PFSK-1 (cell line): Measurements from ENCODE around the gene BMAL2.

Source experiments
- FOXP2 ChIP-seq: optimal IDR thresholded peaks from 2 replicates; pipeline ENCODE3; 2011; ENCODE audit warnings: borderline replicate concordance, control low read depth, inconsistent platforms; ENCODE audit not compliant: insufficient read depth; ENCODE audit errors: extremely low read length, extremely low read depth
- POLR2AphosphoS5 ChIP-seq: IDR thresholded peaks from 2 replicates; pipeline ENCODE4 v1.6.1; 2012; ENCODE audit warnings: low read depth, mild to moderate bottlenecking, control low read depth, low read length, moderate library complexity
- REST ChIP-seq, 2 experiments: IDR thresholded peaks; 2 replicates each; pipeline versions ENCODE4 v1.6.1 to v1.8.0; 2011 to 2012; ENCODE audit warnings: low read depth in 2 of 2, low read length in 2 of 2, control low read depth in 1 of 2, inconsistent platforms in 1 of 2, mild to moderate bottlenecking in 1 of 2, moderate library complexity in 1 of 2; ENCODE audit not compliant: insufficient read depth in 1 of 2
- SIN3A ChIP-seq: IDR thresholded peaks from 2 replicates; pipeline ENCODE4 v1.6.1; 2012; ENCODE audit warnings: mild to moderate bottlenecking, low read length, moderate library complexity, borderline replicate concordance; ENCODE audit not compliant: insufficient read depth
- TAF1 ChIP-seq: IDR thresholded peaks from 2 replicates; pipeline ENCODE4 v1.6.1; 2012; ENCODE audit warnings: low read length, control low read depth, borderline replicate concordance; ENCODE audit not compliant: insufficient read depth

Gene BMAL2

GRCh38 chr12:27333403-27334009 is 870 bp downstream of the BMAL2 start:
- TF ChIP-seq TAF1, result no peak
- TF ChIP-seq POLR2AphosphoS5, result no peak
- TF ChIP-seq SIN3A, result no peak
- no peak for TF ChIP-seq FOXP2
- TF ChIP-seq REST (IDR thresholded peaks at IDR 0.05; ENCODE audit: insufficient read depth in 1 of 2, low read depth in 2 of 2, low read length in 2 of 2), result no peak

GRCh38 chr12:27334042-27334720 is 1.5 kb downstream of the BMAL2 start:
- TF ChIP-seq REST (IDR thresholded peaks at IDR 0.05; ENCODE audit: insufficient read depth in 1 of 2, low read depth in 2 of 2, low read length in 2 of 2) (no peak), FOXP2 (no peak), SIN3A (no peak), POLR2AphosphoS5 (no peak), TAF1 (no peak)

- TF ChIP-seq TAF1, result no peak
- TF ChIP-seq POLR2AphosphoS5, result no peak
- no peak for TF ChIP-seq FOXP2
- TF ChIP-seq SIN3A, result no peak
- TF ChIP-seq REST (IDR thresholded peaks at IDR 0.05; ENCODE audit: insufficient read depth in 1 of 2, low read depth in 2 of 2, low read length in 2 of 2), result no peak
Observed at GRCh38 chr12:27334721-27335082, 2.1 kb downstream of the BMAL2 start.

GRCh38 chr12:27335364-27336281 is 3.0 kb downstream of the BMAL2 start:
- TF ChIP-seq POLR2AphosphoS5 (no peak), TAF1 (no peak), FOXP2 (no peak), SIN3A (no peak)

GRCh38 chr12:27336282-27336653 is 3.6 kb downstream of the BMAL2 start:
- no peak for TF ChIP-seq POLR2AphosphoS5
- TF ChIP-seq TAF1, result no peak
- no peak for TF ChIP-seq SIN3A
- no peak for TF ChIP-seq FOXP2
- no peak for TF ChIP-seq REST (IDR thresholded peaks at IDR 0.05; ENCODE audit: insufficient read depth in 1 of 2, low read depth in 2 of 2, low read length in 2 of 2)
